ENCODE results near the gene SLC30A3.
A peak's percentile ranks its signal among the peaks of the same experiment; 100 is the strongest.

The SLC30A3 gene

DNA sequence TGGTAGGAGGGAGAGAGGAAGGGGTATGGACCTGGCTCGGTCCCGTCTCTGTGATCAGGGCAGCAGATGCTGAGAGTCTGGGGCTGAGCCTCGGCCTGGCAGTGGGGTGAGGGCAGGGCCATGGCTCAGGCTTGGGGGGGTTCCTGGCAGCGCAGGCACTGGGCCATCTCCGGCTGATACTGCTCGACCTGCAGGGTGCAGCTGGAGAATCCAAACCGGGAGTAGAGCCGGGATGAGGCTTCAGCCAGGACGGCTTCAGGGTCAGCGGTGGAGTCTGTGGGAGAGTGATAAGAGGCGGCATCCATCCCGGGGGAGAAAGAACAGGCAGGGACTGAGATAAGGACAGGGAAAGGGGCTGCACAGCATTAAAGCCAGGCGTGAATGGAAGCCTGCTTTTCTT lies 7.7 kb downstream of the SLC30A3 start:
- no peak overlapping the region for H3K27ac ChIP-seq
- no peak for TF ChIP-seq ZFX (IDR thresholded peaks at IDR 0.05; ENCODE audit: borderline replicate concordance)
- TF ChIP-seq, protein P1, sequence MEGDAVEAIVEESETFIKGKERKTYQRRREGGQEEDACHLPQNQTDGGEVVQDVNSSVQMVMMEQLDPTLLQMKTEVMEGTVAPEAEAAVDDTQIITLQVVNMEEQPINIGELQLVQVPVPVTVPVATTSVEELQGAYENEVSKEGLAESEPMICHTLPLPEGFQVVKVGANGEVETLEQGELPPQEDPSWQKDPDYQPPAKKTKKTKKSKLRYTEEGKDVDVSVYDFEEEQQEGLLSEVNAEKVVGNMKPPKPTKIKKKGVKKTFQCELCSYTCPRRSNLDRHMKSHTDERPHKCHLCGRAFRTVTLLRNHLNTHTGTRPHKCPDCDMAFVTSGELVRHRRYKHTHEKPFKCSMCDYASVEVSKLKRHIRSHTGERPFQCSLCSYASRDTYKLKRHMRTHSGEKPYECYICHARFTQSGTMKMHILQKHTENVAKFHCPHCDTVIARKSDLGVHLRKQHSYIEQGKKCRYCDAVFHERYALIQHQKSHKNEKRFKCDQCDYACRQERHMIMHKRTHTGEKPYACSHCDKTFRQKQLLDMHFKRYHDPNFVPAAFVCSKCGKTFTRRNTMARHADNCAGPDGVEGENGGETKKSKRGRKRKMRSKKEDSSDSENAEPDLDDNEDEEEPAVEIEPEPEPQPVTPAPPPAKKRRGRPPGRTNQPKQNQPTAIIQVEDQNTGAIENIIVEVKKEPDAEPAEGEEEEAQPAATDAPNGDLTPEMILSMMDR (IDR thresholded peaks at IDR 0.05), result no peak

DNA sequence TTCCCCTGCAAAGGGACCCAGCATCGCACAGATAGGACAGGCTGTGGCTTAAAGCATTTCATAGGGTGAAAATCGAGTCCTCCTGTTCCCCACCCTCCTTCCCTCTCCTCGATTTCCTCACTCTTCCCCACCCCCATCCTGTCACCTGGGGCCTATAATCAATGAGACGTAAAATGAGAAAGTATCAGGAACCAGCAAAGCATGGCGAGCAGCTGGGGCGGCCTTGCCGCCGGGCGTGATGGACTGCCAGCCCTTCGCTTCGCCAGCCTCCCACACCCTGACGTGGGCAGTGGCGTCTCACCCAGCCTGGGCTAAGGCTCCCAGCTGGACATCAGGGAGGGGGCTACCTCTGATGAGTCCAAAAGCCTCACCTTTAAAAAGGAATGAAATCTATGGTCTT lies 11.1 kb downstream of the SLC30A3 start:
- TF ChIP-seq ZFX (IDR thresholded peaks at IDR 0.05; ENCODE audit: borderline replicate concordance), result no peak
- TF ChIP-seq, protein P1 (IDR thresholded peaks at IDR 0.05), result no peak
- no peak overlapping the region for H3K27ac ChIP-seq

DNA sequence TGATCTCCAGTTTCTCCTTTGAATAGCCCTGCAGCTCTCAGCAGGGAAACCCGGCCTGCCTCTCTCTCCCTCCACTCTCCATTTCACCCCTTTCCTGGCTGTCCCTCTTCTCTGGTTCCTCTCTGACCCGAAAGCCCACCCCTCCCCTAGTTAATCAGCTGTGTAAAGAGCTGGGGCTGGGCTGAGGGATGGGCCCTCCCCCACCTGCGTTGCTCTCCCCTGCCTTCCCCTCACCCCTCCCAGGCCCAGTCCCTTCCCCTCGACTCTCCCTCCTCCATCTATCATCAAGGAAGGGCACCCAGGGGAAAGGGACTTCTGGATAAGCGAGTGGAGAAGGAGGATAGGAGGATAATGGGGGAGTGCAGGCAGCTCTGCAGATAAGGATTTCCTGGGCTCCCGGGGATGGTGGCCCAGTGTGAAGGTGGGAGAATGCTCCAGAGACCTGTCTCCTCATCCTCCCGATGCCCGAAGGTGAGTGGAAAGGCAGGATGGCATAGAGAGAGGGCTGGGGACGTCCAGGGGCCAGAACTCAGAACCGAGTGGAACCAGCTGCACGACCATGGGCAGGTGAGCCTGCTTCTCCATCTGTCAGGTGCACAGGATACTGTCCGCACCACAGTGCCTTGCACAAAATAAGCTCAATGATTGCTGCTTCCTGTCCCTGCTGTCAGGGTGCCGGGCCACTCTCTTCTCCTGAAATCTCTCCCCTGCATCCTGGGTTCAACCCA lies 12.0 kb downstream of the SLC30A3 start:
- H3K27ac ChIP-seq, result no peak overlapping the region
- no peak for TF ChIP-seq ZFX (IDR thresholded peaks at IDR 0.05; ENCODE audit: borderline replicate concordance)
- TF ChIP-seq, protein P1 (IDR thresholded peaks at IDR 0.05), result no peak

DNA sequence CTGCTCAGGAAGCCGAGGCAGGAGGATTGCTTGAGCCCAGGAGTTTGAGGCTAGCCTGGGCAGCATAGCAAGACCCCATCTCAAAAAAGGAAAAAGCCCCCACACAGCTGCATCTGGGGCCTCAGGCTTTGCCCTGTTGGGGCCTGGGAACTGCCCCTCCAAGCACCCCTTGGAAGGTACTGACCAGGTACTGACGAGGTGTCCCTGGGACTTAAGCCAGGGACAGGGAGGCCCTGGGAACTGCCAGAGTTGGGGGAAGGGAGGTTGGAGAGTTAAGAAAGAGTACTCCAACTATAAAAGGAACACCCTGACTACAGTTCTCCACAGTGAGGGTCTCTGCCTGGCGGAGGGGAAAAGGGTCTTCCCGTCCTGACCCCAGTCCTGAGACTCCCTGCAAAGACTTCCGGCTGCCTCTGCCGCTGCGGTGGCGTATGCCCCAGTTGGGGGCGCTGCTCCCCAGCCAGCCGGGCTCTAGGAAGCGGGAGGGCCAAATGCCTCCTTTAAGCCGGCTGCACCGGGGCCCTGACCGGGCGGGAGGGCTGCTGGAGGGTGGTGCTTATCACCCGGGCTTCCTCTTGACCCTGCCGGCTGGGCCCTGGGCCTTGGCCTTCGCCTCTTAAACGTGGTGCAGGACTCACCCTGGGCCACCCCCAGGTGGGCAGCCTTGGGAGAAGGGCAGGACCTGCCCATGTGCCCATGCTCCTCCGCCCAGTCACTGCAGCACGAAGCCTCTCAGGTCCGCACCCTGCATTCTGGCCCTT lies 12.8 kb downstream of the SLC30A3 start:
- no peak overlapping the region for H3K27ac ChIP-seq
- TF ChIP-seq ZFX (IDR thresholded peaks at IDR 0.05; ENCODE audit: borderline replicate concordance), result no peak
- TF ChIP-seq, protein P1 (IDR thresholded peaks at IDR 0.05), result peak; percentile 56

DNA sequence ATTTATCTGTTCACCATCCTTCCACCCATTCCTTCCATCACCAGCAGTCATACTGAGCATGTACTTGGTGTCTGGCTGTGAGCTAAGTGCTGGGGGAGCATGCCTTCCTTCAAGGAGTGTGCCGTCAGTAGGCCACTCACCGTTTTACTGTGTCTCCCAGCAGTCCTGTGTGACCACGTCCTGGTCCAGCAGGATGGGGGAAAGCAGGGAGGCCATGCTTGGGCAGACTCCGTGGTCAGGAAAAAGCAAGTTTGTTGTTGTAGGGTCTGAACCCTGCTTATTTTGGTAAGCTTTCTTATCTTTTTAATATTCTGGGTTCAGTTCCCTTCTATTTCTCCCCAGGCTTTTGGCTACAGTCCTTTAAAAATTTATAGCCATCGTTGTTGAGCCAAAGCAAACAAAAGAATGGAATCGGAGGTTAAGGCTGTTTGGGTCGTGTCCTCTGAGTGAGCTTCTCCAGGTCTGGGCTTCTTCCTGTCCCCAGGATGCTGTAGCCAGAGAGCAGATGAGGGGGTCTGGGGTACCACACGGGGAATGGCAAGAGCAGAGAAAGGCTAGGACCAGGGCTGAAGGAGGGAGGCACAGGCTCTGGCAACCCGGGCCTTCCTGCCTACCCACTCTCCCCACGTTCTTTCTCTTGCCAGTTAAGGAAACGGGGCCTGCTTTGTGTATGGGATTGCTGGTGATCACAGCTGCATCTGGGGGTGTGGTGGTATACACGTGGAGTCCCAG lies 13.5 kb downstream of the SLC30A3 start:
- H3K27ac ChIP-seq, result no peak overlapping the region
- TF ChIP-seq, protein P1 (IDR thresholded peaks at IDR 0.05), result no peak
- TF ChIP-seq ZFX (IDR thresholded peaks at IDR 0.05; ENCODE audit: borderline replicate concordance), result no peak

DNA sequence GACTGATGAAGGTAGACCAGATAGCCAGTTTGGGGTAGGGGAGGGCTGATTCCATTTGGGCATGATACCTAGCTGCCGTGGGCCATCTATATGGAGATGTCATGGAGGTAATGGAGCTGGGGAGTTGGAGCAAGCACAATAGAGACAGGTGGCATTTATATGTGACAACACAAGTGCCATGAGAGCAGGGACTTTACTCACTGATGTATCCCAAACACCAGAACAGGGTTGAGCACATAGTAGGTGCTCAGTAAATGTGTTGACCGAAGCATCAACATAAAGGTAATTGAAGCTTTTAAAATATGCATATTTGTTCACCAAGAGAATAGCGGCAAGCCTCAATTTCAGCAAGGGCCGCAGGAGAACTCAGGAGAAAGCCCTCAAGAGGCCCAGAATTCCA lies 15.0 kb downstream of the SLC30A3 start:
- H3K27ac ChIP-seq, result no peak overlapping the region

More for the DNA sequence above, 15.0 kb downstream of the SLC30A3 start:
- no peak for TF ChIP-seq ZFX (IDR thresholded peaks at IDR 0.05; ENCODE audit: borderline replicate concordance)
- TF ChIP-seq, protein P1 (IDR thresholded peaks at IDR 0.05), result no peak
